Measurements from ENCODE around the gene CLCNKA. TPM values are rescaled to one million over a fixed set of nuclear protein-coding genes. Genes with fewer than 3 reads are reported as not detected.
"Not testable (repeated sequence)": the region's sequence is repeated elsewhere in the genome, so short reads cannot be mapped to it uniquely, and the experiment has no call there.

CLCNKA gene
- total RNA-seq, 1 donor from 2014 or later, result not detected

GRCh38 chr1:16038620-16038912 lies 16.7 kb downstream of the CLCNKA start:
- DNase-seq (ENCODE audit: low read depth), result no peak
- Histone ChIP-seq H3K36me3 (ENCODE audit: control insufficient read depth, insufficient read depth, low read length) (no peaks in the 10 kb centered on the region), H3K27me3 (ENCODE audit: control insufficient read depth, insufficient read depth, low read length) (peaks cover 30% of the 10 kb centered on the region), H3K4me3 (ENCODE audit: low read depth, low read length) (no peak overlapping the region)
- TF ChIP-seq, protein P1, sequence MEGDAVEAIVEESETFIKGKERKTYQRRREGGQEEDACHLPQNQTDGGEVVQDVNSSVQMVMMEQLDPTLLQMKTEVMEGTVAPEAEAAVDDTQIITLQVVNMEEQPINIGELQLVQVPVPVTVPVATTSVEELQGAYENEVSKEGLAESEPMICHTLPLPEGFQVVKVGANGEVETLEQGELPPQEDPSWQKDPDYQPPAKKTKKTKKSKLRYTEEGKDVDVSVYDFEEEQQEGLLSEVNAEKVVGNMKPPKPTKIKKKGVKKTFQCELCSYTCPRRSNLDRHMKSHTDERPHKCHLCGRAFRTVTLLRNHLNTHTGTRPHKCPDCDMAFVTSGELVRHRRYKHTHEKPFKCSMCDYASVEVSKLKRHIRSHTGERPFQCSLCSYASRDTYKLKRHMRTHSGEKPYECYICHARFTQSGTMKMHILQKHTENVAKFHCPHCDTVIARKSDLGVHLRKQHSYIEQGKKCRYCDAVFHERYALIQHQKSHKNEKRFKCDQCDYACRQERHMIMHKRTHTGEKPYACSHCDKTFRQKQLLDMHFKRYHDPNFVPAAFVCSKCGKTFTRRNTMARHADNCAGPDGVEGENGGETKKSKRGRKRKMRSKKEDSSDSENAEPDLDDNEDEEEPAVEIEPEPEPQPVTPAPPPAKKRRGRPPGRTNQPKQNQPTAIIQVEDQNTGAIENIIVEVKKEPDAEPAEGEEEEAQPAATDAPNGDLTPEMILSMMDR (IDR thresholded peaks at IDR 0.05; ENCODE audit: insufficient read depth, low read length, poor library complexity, severe bottlenecking), result no peak

- H3K4me3 ChIP-seq (ENCODE audit: low read depth, low read length); H3K36me3 ChIP-seq (ENCODE audit: control insufficient read depth, insufficient read depth, low read length); DNase-seq (ENCODE audit: low read depth): not testable (repeated sequence)
- peaks cover 28% of the 10 kb centered on the region for H3K27me3 ChIP-seq (ENCODE audit: control insufficient read depth, insufficient read depth, low read length)
These were observed 18.0 kb downstream of the CLCNKA start for GRCh38 chr1:16039871-16040270.

GRCh38 chr1:16041200-16041599 lies 19.4 kb downstream of the CLCNKA start:
- DNase-seq (ENCODE audit: low read depth), result no peak
- H3K36me3 ChIP-seq (ENCODE audit: control insufficient read depth, insufficient read depth, low read length), result no peaks in the 10 kb centered on the region
- peaks cover 33% of the 10 kb centered on the region for H3K27me3 ChIP-seq (ENCODE audit: control insufficient read depth, insufficient read depth, low read length)
- no peak overlapping the region for H3K4me3 ChIP-seq (ENCODE audit: low read depth, low read length)
- TF ChIP-seq, protein P1 (IDR thresholded peaks at IDR 0.05; ENCODE audit: insufficient read depth, low read length, poor library complexity, severe bottlenecking), result no peak

- Histone ChIP-seq H3K36me3 (ENCODE audit: control insufficient read depth, insufficient read depth, low read length) (no peaks in the 10 kb centered on the region), H3K4me3 (ENCODE audit: low read depth, low read length) (no peak overlapping the region), H3K27me3 (ENCODE audit: control insufficient read depth, insufficient read depth, low read length) (peaks cover 35% of the 10 kb centered on the region)
- no peak for DNase-seq (ENCODE audit: low read depth)
- TF ChIP-seq, protein P1 (IDR thresholded peaks at IDR 0.05; ENCODE audit: insufficient read depth, low read length, poor library complexity, severe bottlenecking), result no peak
These were observed 20.3 kb downstream of the CLCNKA start for GRCh38 chr1:16042096-16042495.

- H3K27me3 ChIP-seq (ENCODE audit: control insufficient read depth, insufficient read depth, low read length), result peaks cover 33% of the 10 kb centered on the region
- not testable (repeated sequence) for H3K4me3 ChIP-seq (ENCODE audit: low read depth, low read length); H3K36me3 ChIP-seq (ENCODE audit: control insufficient read depth, insufficient read depth, low read length); DNase-seq (ENCODE audit: low read depth)
These were observed 20.8 kb downstream of the CLCNKA start for GRCh38 chr1:16042654-16043053.

- H3K36me3 ChIP-seq (ENCODE audit: control insufficient read depth, insufficient read depth, low read length), result no peaks in the 10 kb centered on the region
- DNase-seq (ENCODE audit: low read depth), result no peak
- TF ChIP-seq, protein P1 (IDR thresholded peaks at IDR 0.05; ENCODE audit: insufficient read depth, low read length, poor library complexity, severe bottlenecking), result no peak
- no peak within 1 kb of the TSS for H3K4me3 ChIP-seq (ENCODE audit: low read depth, low read length)
- H3K27me3 ChIP-seq (ENCODE audit: control insufficient read depth, insufficient read depth, low read length), result peaks cover 28% of the 10 kb centered on the region
These were observed 21.7 kb downstream of the CLCNKA start, which contains the start of gene CLCNKB for GRCh38 chr1:16043521-16043920. CLCNKB (plus strand) TSS chr1:16043782; CDS start chr1:16044493, 711 bp downstream.

GRCh38 chr1:16043950-16044349 lies 22.1 kb downstream of the CLCNKA start:
- TF ChIP-seq, protein P1 (IDR thresholded peaks at IDR 0.05; ENCODE audit: insufficient read depth, low read length, poor library complexity, severe bottlenecking), result no peak
- Histone ChIP-seq H3K27me3 (ENCODE audit: control insufficient read depth, insufficient read depth, low read length) (peaks cover 28% of the 10 kb centered on the region), H3K4me3 (ENCODE audit: low read depth, low read length) (no peak overlapping the region), H3K36me3 (ENCODE audit: control insufficient read depth, insufficient read depth, low read length) (no peaks in the 10 kb centered on the region)
- no peak for DNase-seq (ENCODE audit: low read depth)
